ENCODE measurements around the gene SETD2. TPM values are rescaled to one million over a fixed set of nuclear protein-coding genes. Genes with fewer than 3 reads are reported as not detected.

SETD2 gene
- total RNA-seq, 1 donor from 2014 or later: 53.2 TPM

DNA sequence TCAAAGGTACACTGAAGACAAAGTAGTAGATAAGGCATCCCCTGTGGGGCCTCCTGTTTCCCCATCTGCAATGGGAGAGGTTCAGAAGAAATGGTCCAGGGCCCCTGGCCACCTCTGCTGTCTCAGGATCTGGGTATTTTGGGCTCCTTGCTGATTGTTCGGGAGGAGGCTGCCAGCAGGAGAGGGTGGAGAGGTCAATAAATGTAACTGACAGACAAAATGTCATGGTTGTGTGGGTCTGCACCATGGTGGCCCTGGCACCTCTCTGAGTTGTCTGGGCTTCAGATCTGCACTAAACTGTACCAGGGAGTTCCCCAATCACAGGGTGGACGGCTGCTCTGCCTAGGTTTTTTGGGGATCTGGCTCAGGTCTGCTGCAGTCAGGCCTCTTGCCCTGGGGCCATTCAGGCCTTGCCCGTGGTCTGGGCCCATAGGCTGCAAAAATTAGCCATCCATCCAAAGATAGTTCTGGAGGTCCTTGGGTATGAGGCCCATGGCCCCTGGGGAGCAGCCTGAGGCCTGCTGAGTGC is 177.1 kb downstream of the SETD2 start:
- no peak for DNase-seq (ENCODE audit: extremely low spot score, unreplicated experiment)
- H3K27ac Mint-ChIP-seq: peak overlapping the region; percentile 90
- no peaks in the 10 kb centered on the region for H3K27me3 Mint-ChIP-seq
- peak overlapping the region; percentile 59 for H3K4me3 Mint-ChIP-seq
- TF ChIP-seq, protein P1, sequence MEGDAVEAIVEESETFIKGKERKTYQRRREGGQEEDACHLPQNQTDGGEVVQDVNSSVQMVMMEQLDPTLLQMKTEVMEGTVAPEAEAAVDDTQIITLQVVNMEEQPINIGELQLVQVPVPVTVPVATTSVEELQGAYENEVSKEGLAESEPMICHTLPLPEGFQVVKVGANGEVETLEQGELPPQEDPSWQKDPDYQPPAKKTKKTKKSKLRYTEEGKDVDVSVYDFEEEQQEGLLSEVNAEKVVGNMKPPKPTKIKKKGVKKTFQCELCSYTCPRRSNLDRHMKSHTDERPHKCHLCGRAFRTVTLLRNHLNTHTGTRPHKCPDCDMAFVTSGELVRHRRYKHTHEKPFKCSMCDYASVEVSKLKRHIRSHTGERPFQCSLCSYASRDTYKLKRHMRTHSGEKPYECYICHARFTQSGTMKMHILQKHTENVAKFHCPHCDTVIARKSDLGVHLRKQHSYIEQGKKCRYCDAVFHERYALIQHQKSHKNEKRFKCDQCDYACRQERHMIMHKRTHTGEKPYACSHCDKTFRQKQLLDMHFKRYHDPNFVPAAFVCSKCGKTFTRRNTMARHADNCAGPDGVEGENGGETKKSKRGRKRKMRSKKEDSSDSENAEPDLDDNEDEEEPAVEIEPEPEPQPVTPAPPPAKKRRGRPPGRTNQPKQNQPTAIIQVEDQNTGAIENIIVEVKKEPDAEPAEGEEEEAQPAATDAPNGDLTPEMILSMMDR (conservative IDR thresholded peaks at IDR 0.05): no peak
- H3K4me1 Mint-ChIP-seq (ENCODE audit: unreplicated experiment): peaks cover 20% of the 10 kb centered on the region
- H3K9me3 Mint-ChIP-seq: no peaks in the 10 kb centered on the region
- H3K36me3 Mint-ChIP-seq: peaks cover 5% of the 10 kb centered on the region

GRCh38 chr3:46986055-46986730 is 177.7 kb downstream of the SETD2 start:
- no peak for DNase-seq (ENCODE audit: extremely low spot score, unreplicated experiment)
- H3K27me3 Mint-ChIP-seq: no peaks in the 10 kb centered on the region
- peak overlapping the region; percentile 59 for H3K4me3 Mint-ChIP-seq
- peaks cover 20% of the 10 kb centered on the region for H3K4me1 Mint-ChIP-seq (ENCODE audit: unreplicated experiment)
- TF ChIP-seq, protein P1 (conservative IDR thresholded peaks at IDR 0.05): no peak
- peak overlapping the region; percentile 90 for H3K27ac Mint-ChIP-seq
- H3K36me3 Mint-ChIP-seq: peaks cover 5% of the 10 kb centered on the region
- H3K9me3 Mint-ChIP-seq: no peaks in the 10 kb centered on the region

DNA sequence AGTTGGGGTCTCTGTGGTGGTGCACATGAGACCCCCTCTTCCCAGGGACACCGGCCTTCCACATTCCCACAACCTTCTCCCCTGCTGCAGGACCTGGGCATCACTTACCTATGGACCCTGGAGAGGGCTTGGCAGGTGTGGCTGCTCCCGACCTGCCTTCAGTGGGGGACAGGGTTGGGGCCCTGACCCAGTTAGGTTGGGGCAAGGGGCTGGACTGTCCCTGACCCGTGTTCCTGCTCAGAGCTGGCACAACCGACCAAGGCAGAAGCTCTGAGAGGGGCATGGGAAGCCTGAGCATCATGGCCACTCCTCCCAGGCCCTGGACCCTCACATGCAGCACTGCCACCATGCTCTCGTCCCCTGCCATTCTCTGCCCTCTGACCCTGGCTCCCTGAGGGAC is 178.3 kb downstream of the SETD2 start:
- peaks cover 5% of the 10 kb centered on the region for H3K36me3 Mint-ChIP-seq
- H3K9me3 Mint-ChIP-seq: no peaks in the 10 kb centered on the region
- H3K4me1 Mint-ChIP-seq (ENCODE audit: unreplicated experiment): peaks cover 20% of the 10 kb centered on the region
- no peaks in the 10 kb centered on the region for H3K27me3 Mint-ChIP-seq
- TF ChIP-seq, protein P1 (conservative IDR thresholded peaks at IDR 0.05): no peak
- no peak overlapping the region for H3K4me3 Mint-ChIP-seq
- no peak for DNase-seq (ENCODE audit: extremely low spot score, unreplicated experiment)
- H3K27ac Mint-ChIP-seq: no peak overlapping the region

GRCh38 chr3:46984591-46985459 is 179.1 kb downstream of the SETD2 start:
- Mint-ChIP-seq H3K27me3 (no peaks in the 10 kb centered on the region), H3K4me1 (ENCODE audit: unreplicated experiment) (peaks cover 20% of the 10 kb centered on the region), H3K9me3 (no peaks in the 10 kb centered on the region), H3K4me3 (peak overlapping the region; percentile 52), H3K27ac (peak overlapping the region; percentile 80), H3K36me3 (peaks cover 5% of the 10 kb centered on the region)
- no peak for DNase-seq (ENCODE audit: extremely low spot score, unreplicated experiment)
- TF ChIP-seq, protein P1 (conservative IDR thresholded peaks at IDR 0.05): no peak

DNA sequence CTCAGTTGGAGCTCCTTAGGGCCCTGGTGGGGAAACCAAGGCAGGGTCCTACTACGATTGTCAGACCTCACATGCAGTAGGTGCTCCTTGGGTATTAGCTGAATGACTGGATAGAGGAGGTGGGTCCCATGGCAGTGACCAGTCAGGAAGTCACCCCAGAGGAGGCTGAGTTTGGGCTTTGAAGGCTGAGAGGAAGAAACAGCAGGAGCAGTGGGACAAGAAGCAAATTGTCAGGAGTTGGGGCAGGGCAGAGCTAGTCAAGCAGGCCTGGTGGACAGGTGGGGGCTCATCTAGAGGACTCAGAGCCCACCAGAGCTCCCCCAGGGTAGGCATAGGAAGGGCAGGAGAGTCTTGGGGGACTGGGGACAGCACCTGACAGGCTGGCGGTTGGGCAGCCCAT is 181.4 kb downstream of the SETD2 start:
- peak overlapping the region; percentile 94 for H3K27ac Mint-ChIP-seq
- TF ChIP-seq, protein P1 (conservative IDR thresholded peaks at IDR 0.05): no peak
- peak overlapping the region; percentile 81 for H3K4me3 Mint-ChIP-seq
- peaks cover 26% of the 10 kb centered on the region for H3K4me1 Mint-ChIP-seq (ENCODE audit: unreplicated experiment)
- no peaks in the 10 kb centered on the region for H3K9me3 Mint-ChIP-seq
- peaks cover 5% of the 10 kb centered on the region for H3K36me3 Mint-ChIP-seq
- no peak for DNase-seq (ENCODE audit: extremely low spot score, unreplicated experiment)
- H3K27me3 Mint-ChIP-seq: no peaks in the 10 kb centered on the region
